Fibroblast of lung (primary cell): ENCODE measurements around the gene TMEM127.

ENCODE experiments used
- EZH2 ChIP-seq: IDR thresholded peaks from 2 replicates; pipeline ENCODE4 v1.5.1; 2012; ENCODE audit warnings: low read length, control low read depth, mild to moderate bottlenecking; ENCODE audit errors: missing control alignments
- TF ChIP-seq, protein P1 (sequence below), 2 donors: IDR thresholded peaks in 1 of 2; conservative IDR thresholded peaks in 1 of 2; 1 replicate in 1 of 2; 2 replicates in 1 of 2; pipeline ENCODE4 v1.5.1; 2011 to 2012; ENCODE audit warnings: low read length in 2 of 2, control low read depth in 1 of 2, inconsistent platforms in 1 of 2, low read depth in 1 of 2, mild to moderate bottlenecking in 1 of 2

DNA sequence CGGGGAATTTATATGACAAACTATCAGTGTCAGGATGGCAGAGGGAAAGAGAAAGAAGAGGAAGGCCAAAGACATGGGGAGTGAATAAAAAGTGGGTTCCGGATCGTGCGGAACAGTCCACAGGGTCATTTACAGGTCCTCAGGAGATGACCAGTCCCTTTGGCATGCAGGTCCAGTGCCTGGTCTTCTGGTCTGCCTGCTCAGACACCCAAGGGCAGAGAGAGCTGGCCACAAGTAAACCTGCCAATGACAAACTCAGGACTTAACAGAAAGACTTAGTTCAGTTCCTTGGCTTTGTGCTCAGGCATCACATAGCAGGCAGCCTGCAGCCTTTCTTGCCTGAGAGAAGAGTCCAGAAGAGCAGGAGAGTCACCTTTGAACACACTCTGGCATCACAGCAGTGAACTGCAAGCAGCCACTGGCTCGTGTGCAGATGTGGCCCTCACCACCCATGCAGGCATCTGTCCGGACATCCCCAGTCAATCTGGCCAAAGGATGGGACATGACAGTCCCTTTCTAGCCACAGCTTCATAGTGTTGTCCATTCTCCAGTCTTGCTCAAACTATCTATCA lies 14.0 kb downstream of the TMEM127 start:
- TF ChIP-seq, protein P1, sequence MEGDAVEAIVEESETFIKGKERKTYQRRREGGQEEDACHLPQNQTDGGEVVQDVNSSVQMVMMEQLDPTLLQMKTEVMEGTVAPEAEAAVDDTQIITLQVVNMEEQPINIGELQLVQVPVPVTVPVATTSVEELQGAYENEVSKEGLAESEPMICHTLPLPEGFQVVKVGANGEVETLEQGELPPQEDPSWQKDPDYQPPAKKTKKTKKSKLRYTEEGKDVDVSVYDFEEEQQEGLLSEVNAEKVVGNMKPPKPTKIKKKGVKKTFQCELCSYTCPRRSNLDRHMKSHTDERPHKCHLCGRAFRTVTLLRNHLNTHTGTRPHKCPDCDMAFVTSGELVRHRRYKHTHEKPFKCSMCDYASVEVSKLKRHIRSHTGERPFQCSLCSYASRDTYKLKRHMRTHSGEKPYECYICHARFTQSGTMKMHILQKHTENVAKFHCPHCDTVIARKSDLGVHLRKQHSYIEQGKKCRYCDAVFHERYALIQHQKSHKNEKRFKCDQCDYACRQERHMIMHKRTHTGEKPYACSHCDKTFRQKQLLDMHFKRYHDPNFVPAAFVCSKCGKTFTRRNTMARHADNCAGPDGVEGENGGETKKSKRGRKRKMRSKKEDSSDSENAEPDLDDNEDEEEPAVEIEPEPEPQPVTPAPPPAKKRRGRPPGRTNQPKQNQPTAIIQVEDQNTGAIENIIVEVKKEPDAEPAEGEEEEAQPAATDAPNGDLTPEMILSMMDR (conservative IDR thresholded peaks at IDR 0.05 in 1 of 2, IDR thresholded peaks at IDR 0.05 in 1 of 2; ENCODE audit: low read depth in 1 of 2, low read length in 2 of 2) = no peak
- no peak for TF ChIP-seq EZH2
